ENCODE measurements around the gene NTM.

Gene NTM

GRCh38 chr11:131760091-131761061 is 390.0 kb downstream of the NTM start:
- no peak for DNase-seq (ENCODE audit: low read depth in 1 of 2, low spot score in 1 of 2)

GRCh38 chr11:131762346-131763110 is 392.1 kb downstream of the NTM start:
- no peak for DNase-seq (ENCODE audit: low read depth in 1 of 2, low spot score in 1 of 2)

GRCh38 chr11:131763193-131763890 is 392.9 kb downstream of the NTM start:
- DNase-seq (ENCODE audit: low read depth in 1 of 2, low spot score in 1 of 2): no peak

- no peak for DNase-seq (ENCODE audit: low read depth in 1 of 2, low spot score in 1 of 2)
Observed at GRCh38 chr11:131764126-131764525, 393.7 kb downstream of the NTM start.

GRCh38 chr11:131764649-131765048 is 394.2 kb downstream of the NTM start:
- DNase-seq (ENCODE audit: low read depth in 1 of 2, low spot score in 1 of 2): no peak

- no peak for DNase-seq (ENCODE audit: low read depth in 1 of 2, low spot score in 1 of 2)
Observed at GRCh38 chr11:131766637-131767036, 396.2 kb downstream of the NTM start.

- DNase-seq (ENCODE audit: low read depth in 1 of 2, low spot score in 1 of 2): no peak
Observed at GRCh38 chr11:131767421-131767820, 397.0 kb downstream of the NTM start.

GRCh38 chr11:131770801-131771200 is 400.4 kb downstream of the NTM start:
- no peak for DNase-seq (ENCODE audit: low read depth in 1 of 2, low spot score in 1 of 2)

GRCh38 chr11:131771471-131771870 is 401.1 kb downstream of the NTM start:
- DNase-seq (ENCODE audit: low read depth in 1 of 2, low spot score in 1 of 2): no peak

GRCh38 chr11:131773626-131774025 is 403.2 kb downstream of the NTM start:
- DNase-seq (ENCODE audit: low read depth in 1 of 2, low spot score in 1 of 2): no peak

- DNase-seq (ENCODE audit: low read depth in 1 of 2, low spot score in 1 of 2): no peak
Observed at GRCh38 chr11:131776211-131776610, 405.8 kb downstream of the NTM start.

GRCh38 chr11:131785801-131786200 is 415.4 kb downstream of the NTM start:
- DNase-seq (ENCODE audit: low read depth in 1 of 2, low spot score in 1 of 2): no peak

- DNase-seq (ENCODE audit: low read depth in 1 of 2, low spot score in 1 of 2): no peak
Observed at GRCh38 chr11:131787119-131787518, 416.7 kb downstream of the NTM start.

GRCh38 chr11:131790586-131790985 is 420.2 kb downstream of the NTM start:
- DNase-seq (ENCODE audit: low read depth in 1 of 2, low spot score in 1 of 2): no peak

- no peak for DNase-seq (ENCODE audit: low read depth in 1 of 2, low spot score in 1 of 2)
Observed at GRCh38 chr11:131792243-131792642, 421.8 kb downstream of the NTM start.

GRCh38 chr11:131796089-131796488 is 425.7 kb downstream of the NTM start:
- DNase-seq (ENCODE audit: low read depth in 1 of 2, low spot score in 1 of 2): no peak

- no peak for DNase-seq (ENCODE audit: low read depth in 1 of 2, low spot score in 1 of 2)
Observed at GRCh38 chr11:131796541-131796940, 426.1 kb downstream of the NTM start.

GRCh38 chr11:131800452-131800851 is 430.0 kb downstream of the NTM start:
- DNase-seq (ENCODE audit: low read depth in 1 of 2, low spot score in 1 of 2): no peak

- no peak for DNase-seq (ENCODE audit: low read depth in 1 of 2, low spot score in 1 of 2)
Observed at GRCh38 chr11:131802440-131803115, 432.2 kb downstream of the NTM start.

GRCh38 chr11:131807876-131808275 is 437.5 kb downstream of the NTM start:
- DNase-seq (ENCODE audit: low read depth in 1 of 2, low spot score in 1 of 2): no peak

- DNase-seq (ENCODE audit: low read depth in 1 of 2, low spot score in 1 of 2): no peak
Observed at GRCh38 chr11:131808470-131808869, 438.1 kb downstream of the NTM start.
